Central memory CD8-positive, alpha-beta T cell (primary cell): ENCODE measurements around the gene LCE1D.

ENCODE experiments used
- ATAC-seq: fragments of 150-1000 bp; cut with Tn5 transposase; replicated peaks from 2 replicates; pipeline ENCODE4 v1.10.0; 2022; ENCODE audit warnings: mild to moderate bottlenecking, moderate FRiP score, moderate number of reproducible peaks; ENCODE audit not compliant: poor library complexity, severe bottlenecking; ENCODE audit errors: extremely low read depth
- DNase-seq, 2 donors: peaks; one replicate each; pipeline ENCODE4 v3.0.0; 2021; ENCODE audit warnings: low spot score in 2 of 2
- H3K27ac Mint-ChIP-seq: one replicate; pipeline ENCODE4 v1.8.0; 2022; ENCODE audit warnings: low read depth, mild to moderate bottlenecking, moderate library complexity, mixed read lengths
- H3K27me3 Mint-ChIP-seq: one replicate; pipeline ENCODE4 v1.8.0; 2022; ENCODE audit warnings: mixed read lengths
- H3K36me3 Mint-ChIP-seq: one replicate; pipeline ENCODE4 v1.8.0; 2022; ENCODE audit warnings: mild to moderate bottlenecking, moderate library complexity, mixed read lengths; ENCODE audit not compliant: insufficient read depth
- H3K4me1 Mint-ChIP-seq: one replicate; pipeline ENCODE4 v1.8.0; 2022; ENCODE audit warnings: mixed read lengths
- H3K4me3 Mint-ChIP-seq: one replicate; pipeline ENCODE4 v1.8.0; 2022; ENCODE audit warnings: mild to moderate bottlenecking, moderate library complexity, mixed read lengths
- H3K9me3 Mint-ChIP-seq: one replicate; pipeline ENCODE4 v1.8.0; 2022; ENCODE audit warnings: mixed read lengths

The LCE1D gene, protein sequence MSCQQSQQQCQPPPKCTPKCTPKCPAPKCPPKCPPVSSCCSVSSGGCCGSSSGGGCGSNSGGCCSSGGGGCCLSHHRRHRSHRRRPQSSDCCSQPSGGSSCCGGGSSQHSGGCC

DNA sequence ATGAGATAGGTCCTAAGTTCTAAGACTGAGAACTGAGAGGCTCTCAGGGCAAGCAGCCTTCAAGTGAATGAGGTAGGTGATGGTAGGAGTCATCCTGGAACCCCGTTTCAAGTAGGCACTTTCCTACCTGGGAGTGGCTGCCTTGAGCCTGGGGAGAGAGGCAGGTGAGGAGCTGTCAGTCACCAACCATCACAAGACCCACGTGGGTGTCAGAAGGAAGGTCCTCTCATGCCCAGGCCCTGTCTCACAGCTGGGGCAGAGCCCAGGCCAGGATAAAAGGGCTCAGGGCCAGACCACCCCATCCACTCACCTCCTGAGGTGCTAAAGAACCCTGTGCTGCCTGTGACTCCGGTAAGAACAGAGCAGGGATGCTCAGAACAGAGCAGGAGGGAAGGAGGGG is at the start of gene LCE1D:
TSS of gene LCE1D (plus strand) at position 301 of the 400 bp plus-strand sequence. CDS start 1,074 bp downstream, outside the sequence.
- Mint-ChIP-seq H3K27ac (no peak within 1 kb of the TSS), H3K9me3 (no peaks in the 10 kb centered on the region), H3K4me3 (no peak within 1 kb of the TSS), H3K27me3 (peaks cover 33% of the 10 kb centered on the region), H3K36me3 (no peaks in the 10 kb centered on the region), H3K4me1 (no peaks in the 10 kb centered on the region)
- DNase-seq (no peak), ATAC-seq (no peak)

DNA sequence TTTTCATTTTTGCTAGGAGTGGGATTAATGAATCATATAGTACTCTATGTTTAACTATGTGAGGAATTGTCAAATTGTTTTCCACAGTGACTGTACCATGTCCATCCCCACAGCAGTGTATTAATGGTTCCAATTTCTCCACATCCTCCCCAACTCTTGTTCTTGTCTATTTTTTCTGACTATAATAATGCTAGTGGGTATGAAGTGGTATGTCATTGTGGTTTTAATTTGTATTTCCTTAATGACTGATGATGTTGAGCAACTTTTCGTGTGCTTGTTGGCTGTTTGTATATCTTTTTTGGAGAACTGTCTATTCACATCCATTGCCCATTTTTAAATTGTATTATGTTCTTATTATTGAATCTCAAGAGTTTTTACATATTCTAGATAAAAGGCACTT is 48.7 kb upstream of the LCE1D start:
- H3K4me3 Mint-ChIP-seq, result no peak overlapping the region
- no peaks in the 10 kb centered on the region for H3K4me1 Mint-ChIP-seq
- no peaks in the 10 kb centered on the region for H3K36me3 Mint-ChIP-seq
- ATAC-seq, result no peak
- H3K9me3 Mint-ChIP-seq, result no peaks in the 10 kb centered on the region
- peaks cover 84% of the 10 kb centered on the region for H3K27me3 Mint-ChIP-seq
- no peak overlapping the region for H3K27ac Mint-ChIP-seq
- no peak for DNase-seq

DNA sequence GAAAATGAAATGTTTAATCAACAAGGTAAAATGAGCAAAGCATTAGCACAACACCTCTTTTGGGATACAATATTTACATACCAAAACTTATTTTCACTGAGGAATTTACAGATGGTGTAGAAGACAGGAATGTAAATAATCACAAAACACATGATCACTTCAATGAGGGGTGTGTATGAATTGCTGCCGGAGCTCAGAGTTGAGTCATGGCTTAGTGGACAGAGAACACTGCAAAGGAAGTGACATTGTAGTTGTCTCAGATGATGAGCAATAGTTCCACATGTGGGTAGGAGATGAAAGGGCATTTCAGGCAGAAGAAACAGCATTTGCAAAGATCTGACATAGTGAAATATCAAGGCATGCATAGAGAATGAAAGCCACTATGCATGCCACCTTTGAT is 44.3 kb upstream of the LCE1D start:
- no peak for DNase-seq
- H3K27ac Mint-ChIP-seq, result no peak overlapping the region
- peaks cover 89% of the 10 kb centered on the region for H3K27me3 Mint-ChIP-seq
- H3K9me3 Mint-ChIP-seq, result no peaks in the 10 kb centered on the region
- H3K36me3 Mint-ChIP-seq, result no peaks in the 10 kb centered on the region
- no peak overlapping the region for H3K4me3 Mint-ChIP-seq
- no peak for ATAC-seq
- no peaks in the 10 kb centered on the region for H3K4me1 Mint-ChIP-seq

DNA sequence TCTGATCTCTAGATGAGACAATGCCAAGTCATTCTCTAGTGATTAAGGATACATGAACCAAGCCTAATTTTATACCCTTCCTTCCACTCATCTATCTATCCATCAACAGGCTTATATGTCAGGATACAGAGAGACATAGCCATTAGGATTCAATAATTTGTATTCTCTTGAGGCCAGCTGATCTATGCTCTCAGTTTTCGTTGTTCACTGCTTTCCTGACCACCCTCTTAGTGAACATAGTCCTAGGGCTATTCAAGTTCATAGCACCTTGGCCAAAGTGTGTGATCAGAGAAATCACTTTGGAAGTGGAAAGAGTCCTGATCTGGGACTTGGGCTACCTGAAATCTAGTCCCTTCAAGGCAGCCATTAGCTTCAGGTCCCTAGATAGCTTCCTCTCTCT is 42.9 kb upstream of the LCE1D start:
- H3K9me3 Mint-ChIP-seq, result no peaks in the 10 kb centered on the region
- no peak overlapping the region for H3K27ac Mint-ChIP-seq
- ATAC-seq, result no peak
- H3K36me3 Mint-ChIP-seq, result no peaks in the 10 kb centered on the region
- no peaks in the 10 kb centered on the region for H3K4me1 Mint-ChIP-seq
- H3K27me3 Mint-ChIP-seq, result peaks cover 86% of the 10 kb centered on the region
- H3K4me3 Mint-ChIP-seq, result no peak overlapping the region
- DNase-seq, result no peak

DNA sequence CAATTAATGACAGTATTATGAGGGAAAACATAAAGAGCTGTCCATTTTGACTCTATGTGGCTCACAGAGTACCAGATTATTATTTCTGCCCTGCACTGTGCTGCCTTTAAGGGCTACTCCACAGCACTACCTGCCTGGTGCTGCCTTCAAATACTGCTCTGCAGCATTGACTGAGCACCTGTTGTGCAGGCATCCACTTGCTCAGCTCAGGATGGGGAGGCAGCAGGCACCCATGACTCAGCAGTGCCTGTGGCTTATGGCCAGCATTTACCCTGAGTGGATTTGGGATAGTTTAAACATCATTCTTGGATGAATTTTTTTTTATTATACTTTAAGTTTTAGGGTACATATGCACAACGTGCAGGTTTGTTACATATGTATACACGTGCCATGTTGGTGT is 39.6 kb upstream of the LCE1D start:
- DNase-seq (no peak), ATAC-seq (no peak)
- no peaks in the 10 kb centered on the region for H3K4me1 Mint-ChIP-seq
- H3K36me3 Mint-ChIP-seq, result no peaks in the 10 kb centered on the region
- H3K27ac Mint-ChIP-seq, result no peak overlapping the region
- H3K4me3 Mint-ChIP-seq, result no peak overlapping the region
- peaks cover 80% of the 10 kb centered on the region for H3K27me3 Mint-ChIP-seq
- H3K9me3 Mint-ChIP-seq, result no peaks in the 10 kb centered on the region

DNA sequence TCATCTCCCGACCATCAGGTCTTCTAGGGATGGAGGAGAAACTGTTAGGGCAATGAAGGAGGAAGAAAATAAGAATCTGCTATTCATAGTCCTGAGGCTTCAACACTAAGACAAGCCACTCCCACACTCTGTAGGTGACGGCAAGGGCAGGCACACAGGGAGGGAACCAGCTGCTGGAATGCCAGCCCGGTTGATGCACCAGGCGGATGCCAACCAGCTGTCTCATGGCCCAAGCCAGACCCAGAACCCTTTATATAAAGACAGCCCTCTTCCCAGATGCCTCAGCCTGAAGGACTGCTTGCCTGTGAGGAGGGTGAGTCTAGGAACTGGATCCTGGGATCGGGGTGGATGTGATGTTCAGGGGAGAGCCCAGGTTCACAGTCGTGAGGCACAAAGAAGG is 38.8 kb upstream of the LCE1D start, which contains the start of gene KPRP:
TSS of gene KPRP (plus strand) at position 279 of the 400 bp plus-strand sequence. CDS start 1,564 bp downstream, outside the sequence.
- H3K4me1 Mint-ChIP-seq, result no peaks in the 10 kb centered on the region
- no peak within 1 kb of the TSS for H3K27ac Mint-ChIP-seq
- ATAC-seq (no peak), DNase-seq (no peak)
- H3K4me3 Mint-ChIP-seq, result no peak within 1 kb of the TSS
- peaks cover 80% of the 10 kb centered on the region for H3K27me3 Mint-ChIP-seq
- H3K9me3 Mint-ChIP-seq, result no peaks in the 10 kb centered on the region
- no peaks in the 10 kb centered on the region for H3K36me3 Mint-ChIP-seq

DNA sequence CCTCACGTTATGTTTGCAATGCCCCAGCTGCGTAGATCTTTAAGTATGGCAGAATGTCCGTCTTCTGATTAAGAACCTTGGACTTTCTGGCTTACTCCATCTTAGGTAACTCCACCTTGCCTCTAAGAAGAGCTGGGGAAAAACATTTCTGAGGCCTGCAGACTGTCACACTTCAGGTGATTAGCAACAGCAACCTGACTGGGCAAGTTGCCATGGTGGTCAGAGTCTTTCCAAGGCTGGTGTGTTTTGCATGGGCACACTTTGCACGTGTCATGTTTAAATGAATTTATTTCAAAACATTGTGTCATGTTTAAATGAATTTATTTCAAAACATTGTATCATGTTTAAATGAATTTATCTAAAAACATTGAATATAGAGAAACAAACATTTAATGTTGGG is 37.9 kb upstream of the LCE1D start:
- H3K27me3 Mint-ChIP-seq, result peaks cover 76% of the 10 kb centered on the region
- no peaks in the 10 kb centered on the region for H3K36me3 Mint-ChIP-seq
- ATAC-seq (no peak), DNase-seq (no peak)
- no peak overlapping the region for H3K4me3 Mint-ChIP-seq
- no peaks in the 10 kb centered on the region for H3K9me3 Mint-ChIP-seq
- H3K4me1 Mint-ChIP-seq, result no peaks in the 10 kb centered on the region
- H3K27ac Mint-ChIP-seq, result no peak overlapping the region

DNA sequence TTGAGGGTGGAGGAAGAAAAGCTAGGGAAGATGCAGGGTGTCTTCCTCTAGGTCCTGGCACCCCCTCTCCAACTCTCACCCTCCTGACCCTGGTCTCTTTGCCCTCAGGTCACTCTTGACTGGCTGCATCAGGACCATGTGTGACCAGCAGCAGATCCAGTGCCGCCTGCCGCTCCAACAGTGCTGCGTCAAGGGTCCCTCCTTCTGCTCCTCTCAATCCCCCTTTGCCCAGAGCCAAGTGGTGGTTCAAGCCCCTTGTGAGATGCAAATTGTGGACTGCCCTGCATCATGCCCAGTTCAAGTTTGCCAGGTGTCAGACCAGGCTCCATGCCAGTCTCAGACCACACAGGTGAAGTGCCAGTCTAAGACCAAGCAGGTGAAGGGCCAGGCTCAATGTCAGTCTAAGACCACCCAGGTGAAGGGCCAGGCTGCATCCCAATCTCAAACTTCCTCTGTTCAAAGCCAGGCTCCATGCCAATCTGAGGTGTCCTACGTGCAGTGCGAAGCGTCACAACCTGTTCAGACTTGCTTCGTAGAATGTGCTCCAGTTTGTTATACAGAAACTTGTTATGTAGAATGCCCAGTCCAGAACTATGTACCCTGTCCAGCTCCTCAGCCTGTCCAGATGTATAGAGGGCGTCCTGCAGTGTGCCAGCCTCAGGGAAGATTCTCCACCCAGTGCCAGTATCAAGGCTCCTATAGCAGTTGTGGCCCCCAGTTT is 36.9 kb upstream of the LCE1D start:
- Mint-ChIP-seq H3K9me3 (no peaks in the 10 kb centered on the region), H3K27ac (no peak overlapping the region), H3K4me1 (no peaks in the 10 kb centered on the region), H3K4me3 (no peak overlapping the region), H3K27me3 (peaks cover 69% of the 10 kb centered on the region), H3K36me3 (no peaks in the 10 kb centered on the region)
- DNase-seq (no peak), ATAC-seq (no peak)

DNA sequence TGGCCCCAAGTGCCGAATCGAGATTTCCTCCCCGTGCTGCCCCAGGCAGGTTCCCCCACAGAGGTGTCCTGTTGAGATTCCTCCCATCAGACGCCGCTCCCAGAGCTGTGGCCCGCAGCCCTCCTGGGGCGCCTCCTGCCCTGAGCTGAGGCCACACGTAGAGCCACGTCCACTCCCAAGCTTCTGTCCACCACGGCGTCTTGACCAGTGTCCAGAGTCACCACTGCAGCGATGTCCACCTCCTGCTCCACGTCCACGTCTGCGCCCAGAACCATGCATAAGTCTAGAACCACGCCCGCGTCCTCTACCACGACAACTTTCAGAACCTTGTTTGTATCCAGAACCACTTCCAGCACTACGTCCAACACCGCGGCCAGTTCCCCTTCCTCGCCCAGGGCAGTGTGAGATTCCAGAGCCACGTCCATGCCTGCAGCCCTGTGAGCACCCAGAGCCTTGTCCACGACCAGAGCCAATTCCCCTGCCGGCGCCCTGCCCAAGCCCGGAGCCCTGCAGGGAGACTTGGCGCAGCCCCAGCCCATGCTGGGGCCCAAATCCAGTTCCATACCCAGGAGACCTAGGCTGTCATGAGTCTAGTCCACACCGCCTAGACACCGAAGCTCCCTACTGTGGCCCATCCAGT is 35.9 kb upstream of the LCE1D start:
- Mint-ChIP-seq H3K27ac (no peak overlapping the region), H3K4me1 (no peaks in the 10 kb centered on the region), H3K27me3 (peaks cover 69% of the 10 kb centered on the region), H3K36me3 (no peaks in the 10 kb centered on the region), H3K9me3 (no peaks in the 10 kb centered on the region), H3K4me3 (no peak overlapping the region)
- no peak for ATAC-seq
- DNase-seq, result no peak

DNA sequence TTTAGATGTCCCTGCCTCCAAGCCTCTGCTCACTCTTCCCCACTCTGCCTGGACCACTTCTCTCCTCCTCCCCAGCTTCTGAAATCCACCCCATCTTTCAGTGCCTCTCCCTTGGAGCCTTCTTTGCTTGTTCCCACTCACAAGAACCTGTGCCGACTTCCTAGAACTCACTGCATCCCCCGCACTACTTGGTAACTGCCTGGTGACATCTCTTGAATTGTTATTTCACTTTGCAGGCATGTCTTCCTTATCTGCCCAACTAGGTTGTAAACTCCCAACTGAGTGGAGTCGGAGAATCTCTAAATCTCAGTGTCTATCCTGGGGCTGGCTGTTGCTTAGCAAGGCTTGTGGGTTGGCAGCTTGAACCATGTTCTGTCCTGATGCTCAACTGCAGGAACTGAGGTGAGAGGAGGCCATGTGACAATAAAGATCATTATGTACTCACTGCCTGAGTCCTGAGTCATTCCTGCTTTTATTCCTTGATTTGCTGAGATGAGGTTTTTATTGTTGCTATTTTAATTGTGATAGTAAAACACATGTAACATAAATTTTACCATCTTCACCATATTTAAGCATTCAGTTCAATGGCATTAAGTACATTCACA is 34.8 kb upstream of the LCE1D start:
- peaks cover 64% of the 10 kb centered on the region for H3K27me3 Mint-ChIP-seq
- DNase-seq (no peak), ATAC-seq (no peak)
- no peaks in the 10 kb centered on the region for H3K36me3 Mint-ChIP-seq
- H3K4me1 Mint-ChIP-seq, result no peaks in the 10 kb centered on the region
- H3K9me3 Mint-ChIP-seq, result no peaks in the 10 kb centered on the region
- no peak overlapping the region for H3K27ac Mint-ChIP-seq
- H3K4me3 Mint-ChIP-seq, result no peak overlapping the region

DNA sequence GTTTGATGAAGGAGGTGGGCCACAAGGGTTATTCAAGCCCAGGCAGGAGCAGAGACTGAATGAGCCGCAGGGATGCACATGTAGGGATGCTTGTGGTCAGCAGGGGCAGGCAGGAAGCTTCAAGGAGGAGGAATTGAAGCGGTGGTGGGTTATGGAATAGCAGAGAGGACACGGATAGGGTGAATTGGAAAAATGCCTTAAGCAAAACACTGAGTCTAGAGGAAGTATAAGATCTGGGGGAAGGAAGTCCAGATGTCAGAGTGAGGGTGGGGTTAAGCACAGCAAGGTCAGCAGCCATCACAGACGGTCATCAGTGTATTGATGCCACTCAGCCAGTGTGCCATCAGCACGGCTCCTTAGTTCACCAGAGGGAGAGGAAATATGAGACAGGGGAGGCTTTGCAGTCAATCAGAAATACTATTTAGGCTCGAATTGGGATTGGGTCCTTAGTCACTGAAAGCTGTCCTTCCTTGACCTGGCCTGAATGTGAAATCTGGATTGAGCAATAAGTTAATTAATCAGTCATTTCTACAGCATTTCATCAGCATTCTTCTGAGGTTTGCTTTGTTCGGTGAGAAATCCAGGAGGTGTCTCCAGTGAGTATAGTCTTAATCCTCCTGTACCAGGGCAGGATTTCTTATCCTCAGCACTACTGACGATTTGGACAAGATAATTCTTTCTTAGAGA is 27.5 kb upstream of the LCE1D start:
- Mint-ChIP-seq H3K4me3 (no peak overlapping the region), H3K27ac (no peak overlapping the region)

DNA sequence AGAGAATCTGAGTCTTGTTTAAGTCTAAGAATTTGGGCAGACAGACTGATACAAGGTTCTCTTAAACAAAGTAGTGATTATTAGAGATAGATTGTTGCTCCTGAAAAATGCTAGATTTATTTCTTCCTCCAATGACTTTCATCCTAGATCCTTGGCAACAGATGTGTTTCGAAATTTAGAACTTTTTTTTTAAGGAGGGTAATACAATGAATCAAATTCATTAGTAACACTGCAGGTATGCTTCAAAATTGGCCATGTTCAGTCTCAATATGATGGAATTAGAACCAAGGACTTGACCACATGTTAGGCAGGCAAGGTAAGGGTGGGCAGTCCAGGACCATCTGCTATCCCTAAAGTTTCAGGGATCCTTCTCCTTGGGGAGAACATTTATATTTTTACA is 26.1 kb upstream of the LCE1D start:
- no peaks in the 10 kb centered on the region for H3K9me3 Mint-ChIP-seq
- DNase-seq, result no peak

More for the DNA sequence above, 27.5 kb upstream of the LCE1D start:
- Mint-ChIP-seq H3K27me3 (peaks cover 43% of the 10 kb centered on the region), H3K9me3 (no peaks in the 10 kb centered on the region), H3K4me1 (no peaks in the 10 kb centered on the region), H3K36me3 (no peaks in the 10 kb centered on the region)
- DNase-seq (no peak), ATAC-seq (no peak)

More for the DNA sequence above, 26.1 kb upstream of the LCE1D start:
- no peaks in the 10 kb centered on the region for H3K36me3 Mint-ChIP-seq
- H3K27me3 Mint-ChIP-seq, result peaks cover 48% of the 10 kb centered on the region
- H3K4me1 Mint-ChIP-seq, result no peaks in the 10 kb centered on the region
- no peak overlapping the region for H3K27ac Mint-ChIP-seq
- no peak for ATAC-seq
- H3K4me3 Mint-ChIP-seq, result no peak overlapping the region
